Keratinocyte (primary cell): ENCODE measurements around the gene SOX30.
"Not testable (repeated sequence)": the region's sequence is repeated elsewhere in the genome, so short reads cannot be mapped to it uniquely, and the experiment has no call there.

Source experiments
- CTCF ChIP-seq, 3 experiments: IDR thresholded peaks in 1 of 3; conservative IDR thresholded peaks in 1 of 3; optimal IDR thresholded peaks in 1 of 3; 2 replicates in 2 of 3; 3 replicates in 1 of 3; pipeline versions ENCODE3 to v1.5.1; 2011; ENCODE audit warnings: low read length in 3 of 3, mild to moderate bottlenecking in 3 of 3, moderate library complexity in 2 of 3, control low read depth in 1 of 3, inconsistent platforms in 1 of 3; ENCODE audit not compliant: insufficient read depth in 2 of 3; ENCODE audit errors: extremely low read depth in 1 of 3
- EZH2 ChIP-seq: IDR thresholded peaks from one replicate; pipeline ENCODE4 v1.6.1; 2012; ENCODE audit warnings: inconsistent platforms, mild to moderate bottlenecking, low read length, moderate library complexity

GRCh38 chr5:157686276-157687197 is 34.3 kb upstream of the SOX30 start:
- TF ChIP-seq CTCF (optimal IDR thresholded peaks at IDR 0.05 in 1 of 3, IDR thresholded peaks at IDR 0.05 in 1 of 3, conservative IDR thresholded peaks at IDR 0.05 in 1 of 3; ENCODE audit: extremely low read depth in 1 of 3, insufficient read depth in 2 of 3, low read length in 3 of 3); EZH2: not testable (repeated sequence)
